Measurements from ENCODE around the gene SLC6A11.

SLC6A11 gene

GRCh38 chr3:10933805-10934481 is 117.9 kb downstream of the SLC6A11 start:
- no peak for DNase-seq

- DNase-seq: no peak
These were observed 119.0 kb downstream of the SLC6A11 start for GRCh38 chr3:10935028-10935427.

GRCh38 chr3:10935846-10936631 is 120.0 kb downstream of the SLC6A11 start:
- no peak for DNase-seq

GRCh38 chr3:10936686-10937085 is 120.7 kb downstream of the SLC6A11 start:
- no peak for DNase-seq

DNA sequence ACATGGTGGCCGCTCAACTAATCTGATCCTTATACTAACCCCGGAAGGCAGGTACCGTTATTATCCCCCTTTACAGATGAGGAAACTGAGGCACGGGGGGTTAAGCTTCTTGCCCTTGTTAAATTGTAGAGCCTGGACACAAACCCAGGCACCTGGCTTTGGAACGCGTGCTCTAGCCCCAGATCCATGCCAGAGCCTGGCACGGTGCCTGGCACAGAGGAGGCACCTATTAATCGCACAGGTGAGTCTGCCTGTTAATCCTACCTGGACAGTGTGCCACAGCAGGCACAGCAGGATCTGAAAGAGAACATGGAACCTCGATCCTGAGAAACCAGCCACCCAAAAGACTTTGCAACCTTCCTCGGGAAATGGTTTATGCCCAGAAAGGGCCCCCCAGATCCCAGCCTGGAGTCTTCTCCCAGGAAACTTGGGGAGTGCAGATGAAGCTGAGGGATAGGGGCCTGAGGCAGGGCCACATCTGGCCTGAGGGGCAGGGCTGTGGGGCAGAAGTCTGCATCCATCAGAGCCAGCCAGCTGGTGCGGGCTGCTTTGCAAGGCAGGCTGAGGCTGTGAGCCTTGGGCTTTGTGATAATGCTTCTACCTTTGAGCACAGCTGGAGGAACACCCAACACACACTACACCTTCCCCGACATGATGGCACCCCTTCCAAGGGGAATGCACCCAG is 121.3 kb downstream of the SLC6A11 start:
- no peak for DNase-seq

- DNase-seq: no peak
These were observed 123.5 kb downstream of the SLC6A11 start for GRCh38 chr3:10939556-10939955.

GRCh38 chr3:10940106-10940505 is 124.1 kb downstream of the SLC6A11 start:
- no peak for DNase-seq

GRCh38 chr3:10941972-10942371 is 125.9 kb downstream of the SLC6A11 start:
- DNase-seq: no peak

DNA sequence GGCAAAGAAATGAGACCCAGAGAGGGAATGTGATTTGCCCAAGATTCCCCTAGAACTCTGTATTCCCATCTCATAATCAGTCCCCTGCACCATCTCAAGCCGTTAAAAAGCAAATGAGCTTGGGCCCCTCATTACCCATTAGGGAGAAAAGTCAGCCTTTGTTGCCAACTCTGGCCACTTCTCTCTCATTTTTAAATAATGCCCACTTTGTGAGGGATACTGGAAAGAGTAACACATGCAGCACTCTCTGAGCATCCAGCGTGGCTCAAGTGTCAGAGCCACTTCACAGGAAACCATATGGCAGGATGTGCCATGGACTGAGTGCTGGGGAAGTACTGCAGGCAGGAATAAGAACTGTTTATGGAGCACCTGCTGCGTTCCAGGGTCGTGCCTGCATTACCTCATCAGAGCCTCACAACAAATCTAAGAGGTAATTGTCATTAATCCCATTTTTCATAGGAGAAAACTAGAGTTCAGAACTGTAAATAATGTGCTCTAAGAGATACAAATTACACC is 126.7 kb downstream of the SLC6A11 start:
- DNase-seq: no peak

- DNase-seq: no peak
These were observed 128.8 kb downstream of the SLC6A11 start for GRCh38 chr3:10944866-10945265.

- no peak for DNase-seq
These were observed 129.8 kb downstream of the SLC6A11 start for GRCh38 chr3:10945683-10946287.

DNA sequence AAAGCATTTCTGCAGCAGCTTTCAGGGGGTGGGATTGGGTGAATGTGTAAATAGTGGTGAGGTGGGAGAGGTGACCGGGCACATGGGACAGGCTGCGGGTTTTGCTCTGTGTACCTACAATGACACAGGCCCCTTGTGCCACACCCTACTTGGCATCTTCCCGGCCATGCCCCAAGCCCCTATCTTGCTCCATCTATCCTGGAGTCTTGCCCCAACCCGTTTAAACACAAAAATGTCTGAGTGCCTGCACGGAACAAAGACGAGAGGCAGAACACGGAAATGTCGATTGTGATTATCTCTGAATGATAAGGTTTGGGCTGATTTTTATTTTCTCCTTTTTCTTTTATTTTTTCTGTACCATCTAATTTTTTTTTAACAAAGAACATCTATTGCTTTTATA is 130.5 kb downstream of the SLC6A11 start:
- DNase-seq: no peak

DNA sequence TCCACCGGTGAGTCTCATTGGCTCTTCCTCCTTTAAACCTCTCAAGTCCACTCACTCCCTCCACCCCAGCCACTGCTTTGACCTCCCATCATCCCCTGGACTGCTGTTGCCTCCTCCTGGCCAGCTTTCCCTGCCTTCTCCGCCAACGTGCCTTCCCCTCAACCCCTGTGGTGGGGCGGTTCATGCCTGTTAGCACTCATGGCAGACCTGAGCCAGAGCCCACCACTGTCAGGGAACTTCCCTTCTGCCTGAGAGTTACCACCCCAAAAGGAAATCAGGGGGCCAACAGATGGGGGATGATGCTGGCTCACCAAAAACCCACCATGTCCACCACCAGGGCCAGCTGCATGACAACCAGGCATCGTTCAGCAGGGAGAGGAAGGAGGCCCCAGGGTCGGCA is 132.3 kb downstream of the SLC6A11 start:
- DNase-seq: no peak

DNA sequence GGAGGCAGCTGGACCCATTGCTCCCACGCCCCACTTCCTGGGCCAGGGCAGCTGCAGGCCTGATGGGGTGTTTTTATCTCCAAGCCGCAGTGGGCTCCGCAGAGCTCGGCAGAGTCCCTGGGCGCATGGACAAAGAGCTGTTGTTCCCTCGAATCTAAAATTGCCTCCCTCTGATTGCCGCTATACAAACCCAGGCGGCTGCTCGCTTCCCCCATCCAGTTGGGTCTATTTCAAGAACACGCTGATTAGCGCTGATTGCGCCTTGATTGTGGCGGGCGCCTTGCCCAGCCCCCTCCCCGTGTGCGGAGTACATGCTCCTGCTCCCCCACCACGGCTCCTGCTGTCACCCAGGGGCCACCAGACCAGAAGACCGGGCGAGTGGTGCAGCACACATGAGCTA is 133.2 kb downstream of the SLC6A11 start:
- no peak for DNase-seq

DNA sequence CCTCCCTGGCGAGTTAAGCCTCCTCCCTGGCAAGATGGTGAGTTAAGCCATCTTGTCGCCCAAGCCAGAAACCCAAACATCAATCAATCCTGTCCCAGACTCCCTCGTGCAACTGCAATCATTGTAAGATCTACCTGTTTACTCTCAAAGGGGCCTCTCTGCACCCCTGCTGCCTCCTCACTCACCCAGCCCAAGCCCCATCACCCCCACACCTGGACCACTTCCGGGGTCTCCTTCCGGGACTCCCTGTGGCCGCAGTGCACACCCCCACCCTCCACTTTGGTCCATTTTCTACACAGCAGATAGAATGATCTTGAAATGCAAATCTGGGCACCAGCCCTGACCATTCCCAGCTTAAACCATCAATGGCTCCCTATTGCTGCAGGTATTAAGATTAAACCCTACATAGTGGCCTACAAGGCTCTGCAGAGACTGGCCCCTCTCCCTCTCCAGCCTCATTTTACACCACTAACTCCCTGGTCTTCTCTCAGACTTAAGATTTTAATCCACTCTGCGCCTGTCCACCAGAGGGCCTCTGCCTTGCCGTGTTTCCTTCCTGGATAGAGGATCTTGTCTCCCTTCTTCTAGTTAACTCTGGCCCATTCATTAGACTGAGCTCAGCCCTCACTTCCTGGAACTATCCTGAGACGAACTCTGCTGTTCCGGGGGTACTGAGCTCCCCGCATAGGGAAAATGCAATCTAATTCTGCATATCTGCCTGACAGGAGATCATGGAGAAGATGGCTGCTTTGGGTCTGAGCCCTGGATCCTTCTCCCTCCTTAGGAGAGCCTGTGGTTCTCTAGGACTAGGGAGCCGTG is 134.7 kb downstream of the SLC6A11 start:
- DNase-seq: no peak

DNA sequence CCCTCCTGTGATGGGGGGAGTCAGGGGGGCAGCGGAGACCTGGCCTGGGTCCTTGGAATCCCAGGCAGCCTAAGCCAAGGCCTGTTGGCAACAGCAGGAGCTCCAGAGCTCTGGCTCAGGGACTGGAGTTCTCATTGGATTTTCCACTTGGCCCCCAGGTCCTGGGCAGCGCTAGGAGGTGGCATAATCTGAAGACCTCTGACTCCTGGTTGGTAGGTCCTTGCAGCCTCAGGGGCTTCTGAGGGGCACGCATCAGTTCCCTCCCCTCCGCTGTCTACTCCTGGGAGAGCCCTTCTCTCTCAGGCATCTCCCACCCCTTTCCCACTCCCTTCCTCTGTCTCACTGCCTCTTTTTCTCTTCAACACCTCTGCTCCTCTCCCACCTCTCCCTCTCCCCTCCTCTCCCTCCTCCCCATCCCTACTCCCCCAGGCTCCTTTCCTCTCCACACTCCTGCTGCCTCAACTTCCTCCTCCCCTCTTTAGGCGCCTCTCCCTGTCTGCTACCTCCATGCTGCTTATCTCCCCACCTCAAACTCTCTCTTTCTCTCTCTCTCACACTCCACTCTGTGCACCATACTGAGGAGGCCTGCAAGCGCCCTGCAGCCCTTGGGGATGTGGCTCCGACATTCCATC is 135.4 kb downstream of the SLC6A11 start:
- no peak for DNase-seq

DNA sequence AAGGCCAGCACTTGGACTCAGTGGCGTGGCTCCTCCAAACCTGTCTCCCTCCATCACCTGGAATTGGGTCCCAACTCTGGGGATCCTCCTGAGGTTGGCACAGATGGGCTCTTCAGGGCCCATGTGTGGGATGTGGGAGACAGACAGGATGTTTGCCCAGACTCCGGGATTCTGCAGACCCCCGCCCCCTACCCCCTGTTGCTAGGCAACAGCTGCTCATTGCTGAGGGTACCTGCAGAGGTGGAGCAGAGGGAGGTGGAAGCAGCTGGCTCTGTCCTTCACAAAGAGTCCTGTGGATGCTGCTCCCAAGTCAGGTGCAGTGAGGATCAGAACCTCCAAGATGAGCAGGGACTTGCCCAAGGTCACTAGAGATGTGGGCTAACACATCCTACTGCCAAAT is 136.5 kb downstream of the SLC6A11 start:
- DNase-seq: no peak

- DNase-seq: no peak
These were observed 138.7 kb downstream of the SLC6A11 start for GRCh38 chr3:10954740-10955139.

- no peak for DNase-seq
These were observed 139.9 kb downstream of the SLC6A11 start for GRCh38 chr3:10955711-10956453.

DNA sequence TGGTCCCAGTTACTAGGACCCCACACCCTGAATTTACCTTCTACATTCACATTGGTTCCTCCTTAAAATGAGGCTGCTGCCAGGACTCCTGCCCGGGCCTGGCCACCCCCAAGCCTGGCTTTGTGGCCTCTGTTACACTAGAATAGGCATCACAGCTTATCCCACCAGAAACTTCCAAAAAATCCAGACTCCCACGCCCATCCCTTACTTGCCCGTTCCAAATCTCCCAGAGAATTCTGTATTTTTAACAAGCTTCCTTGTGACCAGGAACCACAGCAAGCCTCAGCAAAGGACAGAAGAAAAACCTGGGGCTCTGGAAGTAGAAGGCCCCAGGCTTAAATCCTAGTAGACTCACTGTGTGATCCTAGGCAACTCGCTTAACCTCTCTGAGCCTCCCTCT is 140.5 kb downstream of the SLC6A11 start:
- no peak for DNase-seq

- no peak for DNase-seq
These were observed 141.0 kb downstream of the SLC6A11 start for GRCh38 chr3:10956986-10957385.
